GM23338 (cell line): ENCODE data around the gene GRIP2. TPM values are rescaled to one million over a fixed set of nuclear protein-coding genes. Genes with fewer than 3 reads are reported as not detected.

Source experiments
- ATAC-seq: fragments of 200-7000 bp; cut with Tn5 transposase; 3 replicates; pipeline ENCODE4 v1.9.1; 2020
- DNase-seq: peaks from one replicate; pipeline ENCODE4 v3.0.0-alpha.2; 2015; ENCODE audit warnings: low spot score
- H2AFZ ChIP-seq: fragments of 200-600 bp; sonication (generic); 2 replicates; pipeline ENCODE4 v1.8.0; 2016; ENCODE audit warnings: antibody characterized with exemption, mild to moderate bottlenecking, moderate library complexity
- H3F3A ChIP-seq: fragments of 200-600 bp; sonication (generic); replicated peaks from 2 replicates; pipeline ENCODE4 v1.8.0; 2017; ENCODE audit warnings: antibody characterized with exemption, mixed run types, low read depth
- H3K27ac ChIP-seq: fragments of 200-600 bp; sonication (generic); 2 replicates; pipeline ENCODE4 v1.6.1; 2016; ENCODE audit warnings: low read depth
- H3K27me3 ChIP-seq: fragments of 200-600 bp; sonication (generic); 2 replicates; pipeline ENCODE4 v1.8.0; 2016; ENCODE audit warnings: mild to moderate bottlenecking, mixed run types, moderate library complexity; ENCODE audit not compliant: insufficient read depth
- H3K36me3 ChIP-seq: fragments of 200-600 bp; sonication (generic); 2 replicates; pipeline ENCODE4 v1.8.0; 2016; ENCODE audit warnings: mild to moderate bottlenecking; ENCODE audit not compliant: insufficient read depth
- H3K4me1 ChIP-seq: fragments of 200-600 bp; sonication (generic); 2 replicates; pipeline ENCODE4 v1.8.0; 2016; ENCODE audit warnings: mild to moderate bottlenecking, moderate library complexity; ENCODE audit not compliant: insufficient read depth
- H3K4me2 ChIP-seq: fragments of 200-600 bp; sonication (generic); 2 replicates; pipeline ENCODE4 v1.7.1; 2017; ENCODE audit warnings: mixed run types
- H3K4me3 ChIP-seq: fragments of 200-600 bp; sonication (generic); 2 replicates; pipeline ENCODE4 v1.6.1; 2016; ENCODE audit warnings: mixed run types
- H3K79me2 ChIP-seq: fragments of 200-600 bp; sonication (generic); replicated peaks from 2 replicates; pipeline ENCODE4 v1.8.0; 2017; ENCODE audit warnings: mild to moderate bottlenecking; ENCODE audit not compliant: insufficient read depth
- H3K9me2 ChIP-seq: fragments of 200-600 bp; sonication (generic); 2 replicates; pipeline ENCODE4 v1.8.0; 2017; ENCODE audit not compliant: insufficient read depth
- H4K20me1 ChIP-seq: fragments of 200-600 bp; sonication (generic); replicated peaks from 2 replicates; pipeline ENCODE4 v1.8.0; 2017; ENCODE audit warnings: mild to moderate bottlenecking; ENCODE audit not compliant: insufficient read depth
- H3K27ac Mint-ChIP-seq: 2 replicates; pipeline ENCODE4 v1.8.0; 2020; ENCODE audit warnings: inconsistent platforms, mild to moderate bottlenecking, moderate library complexity, mixed read lengths
- H3K27me3 Mint-ChIP-seq: 3 replicates; pipeline ENCODE4 v1.8.0; 2022; ENCODE audit warnings: low read depth, mild to moderate bottlenecking, moderate library complexity, mixed read lengths, inconsistent platforms; ENCODE audit not compliant: insufficient read depth, poor library complexity
- H3K36me3 Mint-ChIP-seq: 3 replicates; pipeline ENCODE4 v1.8.0; 2021; ENCODE audit warnings: low read depth, mild to moderate bottlenecking, inconsistent platforms, moderate library complexity, mixed read lengths
- H3K4me1 Mint-ChIP-seq: 3 replicates; pipeline ENCODE4 v1.8.0; 2020; ENCODE audit warnings: mild to moderate bottlenecking, inconsistent platforms, mixed read lengths
- H3K4me3 Mint-ChIP-seq: 3 replicates; pipeline ENCODE4 v1.8.0; 2021; ENCODE audit warnings: moderate library complexity, mild to moderate bottlenecking, inconsistent platforms, mixed read lengths
- H3K9me3 Mint-ChIP-seq: 3 replicates; pipeline ENCODE4 v1.8.0; 2020; ENCODE audit warnings: moderate library complexity, mild to moderate bottlenecking, inconsistent platforms, mixed read lengths
- CREB1 ChIP-seq: fragments of 250-450 bp; sonication (Bioruptor Pico); IDR thresholded peaks from 2 replicates; pipeline ENCODE4 v1.5.0; 2020; ENCODE audit warnings: low read depth, mild to moderate bottlenecking, moderate library complexity
- CTCF ChIP-seq, 2 experiments: fragments of 200-600 bp in 1 of 2; sonication (generic) in 1 of 2; conservative IDR thresholded peaks; 2 replicates each; pipeline versions ENCODE4 v1.5.1 to v1.6.1; 2016 to 2017; ENCODE audit warnings: antibody characterized with exemption in 2 of 2, low read depth in 2 of 2, mild to moderate bottlenecking in 2 of 2, moderate library complexity in 1 of 2
- EZH2 ChIP-seq: fragments of 200-600 bp; sonication (generic); IDR thresholded peaks from one replicate; pipeline ENCODE4 v1.8.0; 2017; ENCODE audit warnings: antibody characterized with exemption, mild to moderate bottlenecking, low read depth; ENCODE audit not compliant: unreplicated experiment
- EZH2phosphoT487 ChIP-seq: fragments of 200-600 bp; sonication (generic); IDR thresholded peaks from one replicate; pipeline ENCODE4 v1.8.1; 2018; ENCODE audit warnings: antibody characterized with exemption; ENCODE audit not compliant: unreplicated experiment
- JUNB ChIP-seq: IDR thresholded peaks from one replicate; pipeline ENCODE4 v1.6.1; 2016; ENCODE audit warnings: antibody characterized with exemption; ENCODE audit not compliant: unreplicated experiment
- NANOG ChIP-seq: IDR thresholded peaks from 2 replicates; pipeline ENCODE4 v1.6.1; 2016; ENCODE audit warnings: antibody characterized with exemption, borderline replicate concordance
- POLR2AphosphoS5 ChIP-seq: IDR thresholded peaks from 2 replicates; pipeline ENCODE4 v1.6.1; 2016; ENCODE audit warnings: antibody characterized with exemption, low read depth
- STAT1 ChIP-seq: IDR thresholded peaks from one replicate; pipeline ENCODE4 v1.6.1; 2016; ENCODE audit warnings: antibody characterized with exemption; ENCODE audit not compliant: unreplicated experiment
- ZNF114 ChIP-seq: fragments of 250-450 bp; sonication (Bioruptor Pico); IDR thresholded peaks from 2 replicates; pipeline ENCODE4 v1.5.0; 2020; ENCODE audit warnings: mild to moderate bottlenecking, moderate library complexity
- ZNF331 ChIP-seq: fragments of 250-450 bp; sonication (Bioruptor Pico); IDR thresholded peaks from 2 replicates; pipeline ENCODE4 v1.5.0; 2020; ENCODE audit warnings: low read depth, mild to moderate bottlenecking, moderate library complexity
- ZNF462 ChIP-seq: fragments of 250-450 bp; sonication (Bioruptor Pico); IDR thresholded peaks from 2 replicates; pipeline ENCODE4 v1.5.0; 2020; ENCODE audit warnings: mild to moderate bottlenecking, moderate library complexity
- polyA plus RNA-seq: library from polyadenylated mRNA; unstranded; fragments of >200 nt; fragmentation: Nextera tagmentation; extraction: Ambion mirVana; gene quantifications from 2 replicates; pipeline ENCODE4 v1.2.1, GENCODE V29; 2016
- total RNA-seq: library from RNA; depleted of rRNA; stranded (reverse); fragments of >200 nt; shearing (Covaris generic); gene quantifications from 2 replicates; pipeline ENCODE4 v1.2.3, GENCODE V29; 2014
- TF ChIP-seq, protein P1 (sequence below): IDR thresholded peaks from one replicate; pipeline ENCODE4 v1.6.1; 2018; ENCODE audit warnings: antibody characterized with exemption; ENCODE audit not compliant: unreplicated experiment
- TF ChIP-seq, protein P2 (sequence below): IDR thresholded peaks from 2 replicates; pipeline ENCODE4 v1.6.1; 2016; ENCODE audit warnings: antibody characterized with exemption

GRIP2 gene
- total and polyA plus RNA-seq, 2 experiments from 2014 or later, result 3.6 to 5.8 TPM

GRCh38 chr3:14582045-14582410 is 41.9 kb upstream of the GRIP2 start:
- Histone ChIP-seq H3K79me2 (no peaks in the 10 kb centered on the region), H3K4me2 (no peak overlapping the region), H3K27ac (no peak overlapping the region), H3K36me3 (no peaks in the 10 kb centered on the region), H4K20me1 (no peaks in the 10 kb centered on the region), H2AFZ (no peak overlapping the region), H3K27me3 (no peaks in the 10 kb centered on the region), H3F3A (no peaks in the 10 kb centered on the region), H3K4me1 (no peaks in the 10 kb centered on the region), H3K4me3 (no peak overlapping the region), H3K9me2 (no peaks in the 10 kb centered on the region)
- ATAC-seq (no peak), DNase-seq (no peak)
- Mint-ChIP-seq H3K4me1 (peaks cover 5% of the 10 kb centered on the region), H3K4me3 (no peak overlapping the region), H3K27ac (no peak overlapping the region), H3K27me3 (peaks cover 2% of the 10 kb centered on the region), H3K9me3 (no peaks in the 10 kb centered on the region), H3K36me3 (no peaks in the 10 kb centered on the region; the same call in 2 of the 3 replicates)
- TF ChIP-seq JUNB (no peak), EZH2 (no peak), ZNF462 (CRISPR knock-in tag) (no peak), CTCF (conservative IDR thresholded peaks at IDR 0.05; ENCODE audit: low read depth in 2 of 2) (no peak), STAT1 (no peak), NANOG (no peak), ZNF331 (CRISPR knock-in tag) (no peak), CREB1 (CRISPR knock-in tag) (no peak), EZH2phosphoT487 (no peak), POLR2AphosphoS5 (no peak), ZNF114 (CRISPR knock-in tag) (no peak)
- TF ChIP-seq, protein P1, sequence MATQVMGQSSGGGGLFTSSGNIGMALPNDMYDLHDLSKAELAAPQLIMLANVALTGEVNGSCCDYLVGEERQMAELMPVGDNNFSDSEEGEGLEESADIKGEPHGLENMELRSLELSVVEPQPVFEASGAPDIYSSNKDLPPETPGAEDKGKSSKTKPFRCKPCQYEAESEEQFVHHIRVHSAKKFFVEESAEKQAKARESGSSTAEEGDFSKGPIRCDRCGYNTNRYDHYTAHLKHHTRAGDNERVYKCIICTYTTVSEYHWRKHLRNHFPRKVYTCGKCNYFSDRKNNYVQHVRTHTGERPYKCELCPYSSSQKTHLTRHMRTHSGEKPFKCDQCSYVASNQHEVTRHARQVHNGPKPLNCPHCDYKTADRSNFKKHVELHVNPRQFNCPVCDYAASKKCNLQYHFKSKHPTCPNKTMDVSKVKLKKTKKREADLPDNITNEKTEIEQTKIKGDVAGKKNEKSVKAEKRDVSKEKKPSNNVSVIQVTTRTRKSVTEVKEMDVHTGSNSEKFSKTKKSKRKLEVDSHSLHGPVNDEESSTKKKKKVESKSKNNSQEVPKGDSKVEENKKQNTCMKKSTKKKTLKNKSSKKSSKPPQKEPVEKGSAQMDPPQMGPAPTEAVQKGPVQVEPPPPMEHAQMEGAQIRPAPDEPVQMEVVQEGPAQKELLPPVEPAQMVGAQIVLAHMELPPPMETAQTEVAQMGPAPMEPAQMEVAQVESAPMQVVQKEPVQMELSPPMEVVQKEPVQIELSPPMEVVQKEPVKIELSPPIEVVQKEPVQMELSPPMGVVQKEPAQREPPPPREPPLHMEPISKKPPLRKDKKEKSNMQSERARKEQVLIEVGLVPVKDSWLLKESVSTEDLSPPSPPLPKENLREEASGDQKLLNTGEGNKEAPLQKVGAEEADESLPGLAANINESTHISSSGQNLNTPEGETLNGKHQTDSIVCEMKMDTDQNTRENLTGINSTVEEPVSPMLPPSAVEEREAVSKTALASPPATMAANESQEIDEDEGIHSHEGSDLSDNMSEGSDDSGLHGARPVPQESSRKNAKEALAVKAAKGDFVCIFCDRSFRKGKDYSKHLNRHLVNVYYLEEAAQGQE, result no peak
- TF ChIP-seq, protein P2, sequence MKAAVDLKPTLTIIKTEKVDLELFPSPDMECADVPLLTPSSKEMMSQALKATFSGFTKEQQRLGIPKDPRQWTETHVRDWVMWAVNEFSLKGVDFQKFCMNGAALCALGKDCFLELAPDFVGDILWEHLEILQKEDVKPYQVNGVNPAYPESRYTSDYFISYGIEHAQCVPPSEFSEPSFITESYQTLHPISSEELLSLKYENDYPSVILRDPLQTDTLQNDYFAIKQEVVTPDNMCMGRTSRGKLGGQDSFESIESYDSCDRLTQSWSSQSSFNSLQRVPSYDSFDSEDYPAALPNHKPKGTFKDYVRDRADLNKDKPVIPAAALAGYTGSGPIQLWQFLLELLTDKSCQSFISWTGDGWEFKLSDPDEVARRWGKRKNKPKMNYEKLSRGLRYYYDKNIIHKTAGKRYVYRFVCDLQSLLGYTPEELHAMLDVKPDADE, result no peak
